Liver (tissue), 9 donors: Measurements from ENCODE around the gene KIAA1217. TPM values are rescaled to one million over a fixed set of nuclear protein-coding genes. Genes with fewer than 3 reads are reported as not detected.

Experiments used
- DNase-seq: peaks from one replicate; pipeline ENCODE4 v3.0.0-alpha.2; 2017; ENCODE audit warnings: low spot score
- H3K27ac ChIP-seq, 2 donors: one replicate each; pipeline ENCODE4 v1.7.0; 2013; ENCODE audit warnings: inconsistent platforms in 2 of 2, low read length in 2 of 2, control low read depth in 1 of 2, low read depth in 1 of 2, mild to moderate bottlenecking in 1 of 2
- H3K27me3 ChIP-seq, 4 donors: one replicate each; pipeline versions ENCODE4 v1.6.1 to v1.7.0; 2013; ENCODE audit warnings: low read length in 3 of 4, inconsistent platforms in 1 of 4, mild to moderate bottlenecking in 1 of 4, moderate library complexity in 1 of 4; ENCODE audit not compliant: control insufficient read depth in 4 of 4, insufficient read depth in 4 of 4
- H3K36me3 ChIP-seq, 4 donors: one replicate each; pipeline versions ENCODE4 v1.6.1 to v1.7.0; 2013; ENCODE audit warnings: low read length in 3 of 4, mild to moderate bottlenecking in 3 of 4, low read depth in 1 of 4, moderate library complexity in 1 of 4; ENCODE audit not compliant: control insufficient read depth in 4 of 4, insufficient read depth in 3 of 4
- H3K4me1 ChIP-seq, 4 donors: one replicate each; pipeline versions ENCODE4 v1.6.1 to v1.7.0; 2013; ENCODE audit warnings: low read length in 3 of 4, mild to moderate bottlenecking in 3 of 4, moderate library complexity in 1 of 4; ENCODE audit not compliant: control insufficient read depth in 4 of 4, insufficient read depth in 4 of 4
- H3K4me3 ChIP-seq, 3 donors: one replicate each; pipeline versions ENCODE4 v1.6.1 to v1.7.0; 2013; ENCODE audit warnings: low read length in 3 of 3, control low read depth in 1 of 3, low read depth in 1 of 3, mild to moderate bottlenecking in 1 of 3
- H3K9ac ChIP-seq, 2 donors: one replicate each; pipeline ENCODE4 v1.7.0; 2013; ENCODE audit warnings: low read length in 2 of 2, mild to moderate bottlenecking in 2 of 2, moderate library complexity in 2 of 2, control low read depth in 1 of 2, low read depth in 1 of 2
- H3K9me3 ChIP-seq, 4 donors: one replicate each; pipeline versions ENCODE4 v1.6.1 to v1.7.0; 2013; ENCODE audit warnings: low read length in 3 of 4; ENCODE audit not compliant: control insufficient read depth in 4 of 4
- EGR1 ChIP-seq, 2 donors: IDR thresholded peaks; 2 replicates each; pipeline ENCODE4 v1.6.1; 2016 to 2018; ENCODE audit warnings: antibody characterized with exemption in 2 of 2, low read depth in 2 of 2
- FOXA2 ChIP-seq: IDR thresholded peaks from 2 replicates; pipeline ENCODE4 v1.6.1; 2016; ENCODE audit warnings: antibody characterized with exemption
- GABPA ChIP-seq, 2 donors: IDR thresholded peaks in 1 of 2; conservative IDR thresholded peaks in 1 of 2; 2 replicates each; pipeline ENCODE4 v1.6.1; 2016; ENCODE audit warnings: antibody characterized with exemption in 2 of 2, mild to moderate bottlenecking in 1 of 2, moderate library complexity in 1 of 2
- HNF4A ChIP-seq, 2 donors: conservative IDR thresholded peaks; 2 replicates each; pipeline ENCODE4 v1.6.1; 2016; ENCODE audit warnings: antibody characterized with exemption in 2 of 2, mild to moderate bottlenecking in 2 of 2
- JUND ChIP-seq, 2 donors: IDR thresholded peaks; 2 replicates each; pipeline ENCODE4 v1.6.1; 2016; ENCODE audit warnings: antibody characterized with exemption in 2 of 2
- NR2F2 ChIP-seq: IDR thresholded peaks from 2 replicates; pipeline ENCODE4 v1.6.1; 2016; ENCODE audit warnings: antibody characterized with exemption
- RAD21 ChIP-seq, 2 donors: IDR thresholded peaks; 2 replicates each; pipeline ENCODE4 v1.6.1; 2016; ENCODE audit warnings: antibody characterized with exemption in 2 of 2, mild to moderate bottlenecking in 2 of 2
- SP1 ChIP-seq: IDR thresholded peaks from 2 replicates; pipeline ENCODE4 v1.6.1; 2018; ENCODE audit warnings: antibody characterized with exemption, mild to moderate bottlenecking
- TAF1 ChIP-seq: conservative IDR thresholded peaks from 2 replicates; pipeline ENCODE4 v1.6.1; 2016; ENCODE audit warnings: antibody characterized with exemption, mild to moderate bottlenecking
- YY1 ChIP-seq: IDR thresholded peaks from 2 replicates; pipeline ENCODE4 v1.6.1; 2016; ENCODE audit warnings: antibody characterized with exemption, mild to moderate bottlenecking
- WGBS: extraction: QIAGEN DNeasy Blood & Tissue Kit; methylation state at CpG from one replicate; pipeline ENCODE4 v1.1.7; 2013; 5-methylcytosine and 5-hydroxymethylcytosine counted together
- polyA plus RNA-seq, 2 donors: library from polyadenylated mRNA; stranded (reverse) in 1 of 2; unstranded in 1 of 2; fragments of 200-250 nt in 1 of 2; fragments of >200 nt in 1 of 2; fragmentation: Nextera tagmentation in 1 of 2; extraction: Ambion mirVana in 1 of 2; gene quantifications; one replicate each; pipeline versions ENCODE4 v1.2.1 to v1.2.3, GENCODE V29; 2013 to 2015
- total RNA-seq, 2 donors: library from RNA; depleted of rRNA; stranded (reverse); fragments of >200 nt; gene quantifications; one replicate each; pipeline ENCODE4 v1.2.3, GENCODE V29; 2014
- TF ChIP-seq, protein P1 (sequence below): IDR thresholded peaks from 2 replicates; pipeline ENCODE4 v1.6.1; 2016; ENCODE audit warnings: antibody characterized with exemption
- TF ChIP-seq, protein P2 (sequence below): fragments of 150-350 bp; IDR thresholded peaks from 2 replicates; pipeline ENCODE4 v1.5.1; 2017; ENCODE audit warnings: improper control_type of control experiment, low read depth, low read length; ENCODE audit not compliant: missing input control
- TF ChIP-seq, protein P3 (sequence below): IDR thresholded peaks from 2 replicates; pipeline ENCODE4 v1.6.1; 2016; ENCODE audit warnings: antibody characterized with exemption
- TF ChIP-seq, protein P4 (sequence below): IDR thresholded peaks from 2 replicates; pipeline ENCODE4 v1.6.1; 2016; ENCODE audit warnings: antibody characterized with exemption
- donor health status: healthy.
- donor health status: healthy.
- donor health status: healthy.
- donor health status: healthy.
- donor health status: healthy.

The KIAA1217 gene
- total and polyA plus RNA-seq, 4 donors, result 4.5 to 12.8 (median 6.8) TPM

DNA sequence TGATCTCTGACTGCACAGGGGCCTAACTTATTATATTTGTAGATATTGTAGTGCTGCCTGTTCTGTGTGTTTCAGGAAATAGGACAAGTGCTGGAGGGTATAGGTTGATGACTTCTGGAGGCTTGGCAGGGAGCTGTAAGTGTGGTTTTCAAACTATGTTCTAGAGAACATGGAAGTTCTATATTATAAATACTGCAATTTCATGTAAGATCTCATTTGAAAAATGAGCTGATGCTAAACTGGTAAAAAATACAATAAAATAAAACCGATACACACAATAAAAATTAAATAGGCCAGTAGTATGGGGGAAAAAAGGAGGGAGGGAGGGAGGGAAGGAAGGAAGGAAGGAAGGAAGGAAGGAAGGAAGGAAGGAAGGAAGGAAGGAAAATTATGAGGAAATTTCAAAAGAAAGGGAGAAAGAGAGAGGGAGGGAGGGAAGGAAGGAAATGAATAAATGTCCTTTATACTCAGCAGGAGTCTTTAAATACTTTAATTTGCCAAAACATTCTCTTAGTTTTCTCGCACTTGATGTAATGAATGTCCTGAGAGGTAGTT, 181.3 kb downstream of the KIAA1217 start:
- no peaks in the 10 kb centered on the region for H3K4me1 ChIP-seq
- 93% methylated on average over 2 of the region's 2 CpGs for WGBS
- H3K27ac ChIP-seq, result no peak overlapping the region
- TF ChIP-seq, protein P1, sequence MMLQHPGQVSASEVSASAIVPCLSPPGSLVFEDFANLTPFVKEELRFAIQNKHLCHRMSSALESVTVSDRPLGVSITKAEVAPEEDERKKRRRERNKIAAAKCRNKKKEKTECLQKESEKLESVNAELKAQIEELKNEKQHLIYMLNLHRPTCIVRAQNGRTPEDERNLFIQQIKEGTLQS, result no peak
- H3K4me3 ChIP-seq, result no peak overlapping the region
- H3K27me3 ChIP-seq, result no peaks in the 10 kb centered on the region
- H3K9ac ChIP-seq, result no peak overlapping the region
- H3K9me3 ChIP-seq, result no peaks in the 10 kb centered on the region
- no peaks in the 10 kb centered on the region for H3K36me3 ChIP-seq
- DNase-seq, result no peak

DNA sequence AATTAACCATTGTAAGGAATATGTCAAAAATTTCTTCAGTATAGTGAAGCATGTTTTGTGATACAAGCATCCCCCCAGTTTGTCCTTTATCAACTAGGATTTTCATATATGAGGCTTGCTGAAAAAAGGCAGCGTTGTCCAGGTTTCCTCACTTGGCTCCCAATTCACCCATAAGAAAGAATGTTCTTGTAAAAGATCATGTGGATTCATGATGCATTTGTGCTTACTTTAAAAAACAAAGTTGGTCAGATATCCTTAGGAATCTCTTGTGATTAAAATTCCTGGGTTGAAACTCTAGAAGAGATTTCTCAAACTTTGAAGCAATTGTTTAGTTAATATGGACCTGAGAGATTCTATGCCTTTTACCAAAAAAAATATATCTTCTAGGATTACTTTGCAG, 181.8 kb downstream of the KIAA1217 start:
- TF ChIP-seq GABPA (IDR thresholded peaks at IDR 0.05 in 1 of 2, conservative IDR thresholded peaks at IDR 0.05 in 1 of 2) (no peak), TAF1 (no peak), EGR1 (IDR thresholded peaks at IDR 0.05; ENCODE audit: low read depth in 2 of 2) (no peak), FOXA2 (no peak), YY1 (no peak), RAD21 (IDR thresholded peaks at IDR 0.05) (no peak), SP1 (no peak), NR2F2 (no peak), JUND (IDR thresholded peaks at IDR 0.05) (no peak), HNF4A (conservative IDR thresholded peaks at IDR 0.05) (no peak)
- TF ChIP-seq, protein P2, sequence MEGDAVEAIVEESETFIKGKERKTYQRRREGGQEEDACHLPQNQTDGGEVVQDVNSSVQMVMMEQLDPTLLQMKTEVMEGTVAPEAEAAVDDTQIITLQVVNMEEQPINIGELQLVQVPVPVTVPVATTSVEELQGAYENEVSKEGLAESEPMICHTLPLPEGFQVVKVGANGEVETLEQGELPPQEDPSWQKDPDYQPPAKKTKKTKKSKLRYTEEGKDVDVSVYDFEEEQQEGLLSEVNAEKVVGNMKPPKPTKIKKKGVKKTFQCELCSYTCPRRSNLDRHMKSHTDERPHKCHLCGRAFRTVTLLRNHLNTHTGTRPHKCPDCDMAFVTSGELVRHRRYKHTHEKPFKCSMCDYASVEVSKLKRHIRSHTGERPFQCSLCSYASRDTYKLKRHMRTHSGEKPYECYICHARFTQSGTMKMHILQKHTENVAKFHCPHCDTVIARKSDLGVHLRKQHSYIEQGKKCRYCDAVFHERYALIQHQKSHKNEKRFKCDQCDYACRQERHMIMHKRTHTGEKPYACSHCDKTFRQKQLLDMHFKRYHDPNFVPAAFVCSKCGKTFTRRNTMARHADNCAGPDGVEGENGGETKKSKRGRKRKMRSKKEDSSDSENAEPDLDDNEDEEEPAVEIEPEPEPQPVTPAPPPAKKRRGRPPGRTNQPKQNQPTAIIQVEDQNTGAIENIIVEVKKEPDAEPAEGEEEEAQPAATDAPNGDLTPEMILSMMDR, result no peak
- TF ChIP-seq, protein P3, sequence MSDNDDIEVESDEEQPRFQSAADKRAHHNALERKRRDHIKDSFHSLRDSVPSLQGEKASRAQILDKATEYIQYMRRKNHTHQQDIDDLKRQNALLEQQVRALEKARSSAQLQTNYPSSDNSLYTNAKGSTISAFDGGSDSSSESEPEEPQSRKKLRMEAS, result no peak
- TF ChIP-seq, protein P4, sequence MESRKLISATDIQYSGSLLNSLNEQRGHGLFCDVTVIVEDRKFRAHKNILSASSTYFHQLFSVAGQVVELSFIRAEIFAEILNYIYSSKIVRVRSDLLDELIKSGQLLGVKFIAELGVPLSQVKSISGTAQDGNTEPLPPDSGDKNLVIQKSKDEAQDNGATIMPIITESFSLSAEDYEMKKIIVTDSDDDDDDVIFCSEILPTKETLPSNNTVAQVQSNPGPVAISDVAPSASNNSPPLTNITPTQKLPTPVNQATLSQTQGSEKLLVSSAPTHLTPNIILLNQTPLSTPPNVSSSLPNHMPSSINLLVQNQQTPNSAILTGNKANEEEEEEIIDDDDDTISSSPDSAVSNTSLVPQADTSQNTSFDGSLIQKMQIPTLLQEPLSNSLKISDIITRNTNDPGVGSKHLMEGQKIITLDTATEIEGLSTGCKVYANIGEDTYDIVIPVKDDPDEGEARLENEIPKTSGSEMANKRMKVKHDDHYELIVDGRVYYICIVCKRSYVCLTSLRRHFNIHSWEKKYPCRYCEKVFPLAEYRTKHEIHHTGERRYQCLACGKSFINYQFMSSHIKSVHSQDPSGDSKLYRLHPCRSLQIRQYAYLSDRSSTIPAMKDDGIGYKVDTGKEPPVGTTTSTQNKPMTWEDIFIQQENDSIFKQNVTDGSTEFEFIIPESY, result no peak
- 95% methylated on average over 1 of the region's 1 CpG for WGBS
- no peaks in the 10 kb centered on the region for H3K27me3 ChIP-seq
- DNase-seq, result no peak
- no peaks in the 10 kb centered on the region for H3K4me1 ChIP-seq
- H3K36me3 ChIP-seq, result no peaks in the 10 kb centered on the region
- H3K4me3 ChIP-seq, result no peak overlapping the region
- no peak overlapping the region for H3K9ac ChIP-seq
- H3K27ac ChIP-seq, result no peak overlapping the region
- no peaks in the 10 kb centered on the region for H3K9me3 ChIP-seq

DNA sequence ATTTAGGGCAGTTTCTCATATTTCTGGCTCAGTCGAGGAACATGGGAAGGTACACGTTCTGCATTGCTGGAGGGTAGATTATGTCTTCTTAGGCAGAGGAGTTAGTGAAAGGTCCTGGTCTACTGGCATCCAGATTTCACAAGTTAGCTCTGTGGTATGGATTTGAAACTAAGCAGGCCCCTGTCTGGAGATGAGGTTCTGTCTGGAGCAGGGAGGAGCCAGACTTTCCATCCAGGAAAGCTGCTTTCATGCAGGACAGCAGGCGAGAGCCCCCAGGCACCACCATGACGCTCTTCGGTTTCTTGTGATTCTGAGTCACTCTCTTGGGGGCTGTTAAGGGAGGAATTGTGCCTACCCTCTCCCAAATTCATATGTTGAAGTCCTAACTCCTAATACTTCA, 184.3 kb downstream of the KIAA1217 start:
- no peak overlapping the region for H3K9ac ChIP-seq
- no peak overlapping the region for H3K4me3 ChIP-seq
- H3K9me3 ChIP-seq, result no peaks in the 10 kb centered on the region
- no peaks in the 10 kb centered on the region for H3K27me3 ChIP-seq
- no peak for DNase-seq
- WGBS, result 92% methylated on average over 5 of the region's 5 CpGs
- H3K4me1 ChIP-seq, result no peaks in the 10 kb centered on the region
- no peaks in the 10 kb centered on the region for H3K36me3 ChIP-seq
- TF ChIP-seq, protein P4, result no peak
- TF ChIP-seq TAF1 (no peak), NR2F2 (no peak), GABPA (IDR thresholded peaks at IDR 0.05 in 1 of 2, conservative IDR thresholded peaks at IDR 0.05 in 1 of 2) (no peak)
- no peak overlapping the region for H3K27ac ChIP-seq
